ENCODE results near the gene USH1C. TPM values are rescaled to one million over a fixed set of nuclear protein-coding genes. Genes with fewer than 3 reads are reported as not detected.

Gene USH1C
- total RNA-seq, 4 donors from 2014 or later = 1.1 TPM; not detected in 3

GRCh38 chr11:17556999-17557398, 12.8 kb upstream of the USH1C start:
- peaks cover 56% of the 10 kb centered on the region for H3K27me3 ChIP-seq
- H3K27ac ChIP-seq = no peak overlapping the region
- H3K4me3 ChIP-seq = no peak overlapping the region
- no peaks in the 10 kb centered on the region for H3K4me1 ChIP-seq
- H3K9me3 ChIP-seq = no peaks in the 10 kb centered on the region
- TF ChIP-seq EP300 (IDR thresholded peaks at IDR 0.05) = no peak
- no peak for TF ChIP-seq POLR2AphosphoS5 (IDR thresholded peaks at IDR 0.05)
- no peak for TF ChIP-seq POLR2A (IDR thresholded peaks at IDR 0.05)
- no peak for TF ChIP-seq CTCF (IDR thresholded peaks at IDR 0.05)
- WGBS, 2 donors (ENCODE audit: low coverage in 1 of 2) = no CpG with 5 or more reads among the region's 8 CpGs
- H3K36me3 ChIP-seq = no peaks in the 10 kb centered on the region
- no peak for ATAC-seq

GRCh38 chr11:17554487-17554886, 10.3 kb upstream of the USH1C start:
- 83 to 88% methylated on average over 2 to 3 of the region's 4 CpGs for WGBS, 2 donors (ENCODE audit: low coverage in 1 of 2)
- H3K27ac ChIP-seq = no peak overlapping the region
- no peaks in the 10 kb centered on the region for H3K36me3 ChIP-seq
- H3K4me1 ChIP-seq = no peaks in the 10 kb centered on the region
- TF ChIP-seq EP300 (IDR thresholded peaks at IDR 0.05) = no peak
- TF ChIP-seq CTCF (IDR thresholded peaks at IDR 0.05) = no peak
- no peak for TF ChIP-seq POLR2A (IDR thresholded peaks at IDR 0.05)
- TF ChIP-seq POLR2AphosphoS5 (IDR thresholded peaks at IDR 0.05) = no peak
- no peaks in the 10 kb centered on the region for H3K9me3 ChIP-seq
- ATAC-seq = no peak
- H3K4me3 ChIP-seq = no peak overlapping the region
- peaks cover 62% of the 10 kb centered on the region for H3K27me3 ChIP-seq

GRCh38 chr11:17553249-17553546, 9.0 kb upstream of the USH1C start:
- H3K4me1 ChIP-seq = no peaks in the 10 kb centered on the region
- ATAC-seq = no peak
- no peaks in the 10 kb centered on the region for H3K9me3 ChIP-seq
- peaks cover 62% of the 10 kb centered on the region for H3K27me3 ChIP-seq
- no peak overlapping the region for H3K4me3 ChIP-seq
- no peaks in the 10 kb centered on the region for H3K36me3 ChIP-seq
- TF ChIP-seq CTCF (IDR thresholded peaks at IDR 0.05) (no peak), POLR2A (IDR thresholded peaks at IDR 0.05) (no peak), POLR2AphosphoS5 (IDR thresholded peaks at IDR 0.05) (no peak), EP300 (IDR thresholded peaks at IDR 0.05) (no peak)
- no peak overlapping the region for H3K27ac ChIP-seq
- 80% methylated on average over 2 of the region's 7 CpGs; no CpG with 5 or more reads in 1 of the 2 donors for WGBS, 2 donors (ENCODE audit: low coverage in 1 of 2)

- no peak for TF ChIP-seq POLR2AphosphoS5 (IDR thresholded peaks at IDR 0.05)
- TF ChIP-seq EP300 (IDR thresholded peaks at IDR 0.05) = no peak
- TF ChIP-seq POLR2A (IDR thresholded peaks at IDR 0.05) = no peak
- TF ChIP-seq CTCF (IDR thresholded peaks at IDR 0.05) = no peak
- Histone ChIP-seq H3K27me3 (peaks cover 62% of the 10 kb centered on the region), H3K4me3 (no peak overlapping the region), H3K36me3 (no peaks in the 10 kb centered on the region), H3K9me3 (no peaks in the 10 kb centered on the region), H3K27ac (no peak overlapping the region), H3K4me1 (no peaks in the 10 kb centered on the region)
- 83% methylated on average over 7 of the region's 10 CpGs; no CpG with 5 or more reads in 1 of the 2 donors for WGBS, 2 donors (ENCODE audit: low coverage in 1 of 2)
- ATAC-seq = no peak
Observed at GRCh38 chr11:17552392-17553248, 8.4 kb upstream of the USH1C start.

GRCh38 chr11:17552041-17552355, 7.8 kb upstream of the USH1C start:
- no peaks in the 10 kb centered on the region for H3K4me1 ChIP-seq
- H3K4me3 ChIP-seq = no peak overlapping the region
- TF ChIP-seq POLR2A (IDR thresholded peaks at IDR 0.05) (no peak), CTCF (IDR thresholded peaks at IDR 0.05) (no peak)
- H3K9me3 ChIP-seq = no peaks in the 10 kb centered on the region
- H3K27ac ChIP-seq = no peak overlapping the region
- WGBS, 2 donors (ENCODE audit: low coverage in 1 of 2) = 100% methylated on average over 1 of the region's 4 CpGs; no CpG with 5 or more reads in 1 of the 2 donors
- ATAC-seq = no peak
- peaks cover 63% of the 10 kb centered on the region for H3K27me3 ChIP-seq
- no peaks in the 10 kb centered on the region for H3K36me3 ChIP-seq

Measured in gastroesophageal sphincter (tissue), 4 donors.